H1 (cell line): ENCODE measurements around the gene CFAP100. TPM values are rescaled to one million over a fixed set of nuclear protein-coding genes. Genes with fewer than 3 reads are reported as not detected.

Experiments used
- BRCA1 ChIP-seq: IDR thresholded peaks from 2 replicates; pipeline ENCODE4 v1.6.1; 2012; ENCODE audit warnings: low read depth, low read length, improper control_type of control experiment
- CBX5 ChIP-seq: fragments of 300-800, 300-1000 bp; sonication (generic); IDR thresholded peaks from 2 replicates; pipeline ENCODE4 v1.7.1; 2016; ENCODE audit warnings: antibody characterized with exemption, low read length, low read depth
- SAP30 ChIP-seq: fragments of 300-600 bp; sonication (generic); IDR thresholded peaks from 2 replicates; pipeline ENCODE4 v1.7.1; 2012; ENCODE audit warnings: low read length, moderate library complexity, mild to moderate bottlenecking, inconsistent platforms; ENCODE audit not compliant: insufficient read depth, insufficient replicate concordance
- SIRT6 ChIP-seq: IDR thresholded peaks from one replicate; pipeline ENCODE4 v1.7.1; 2012; ENCODE audit warnings: low read length, inconsistent platforms
- SRF ChIP-seq: IDR thresholded peaks from 2 replicates; pipeline ENCODE4 v1.6.1; 2011; ENCODE audit warnings: mild to moderate bottlenecking, low read depth, low read length, moderate library complexity
- TAF7 ChIP-seq: optimal IDR thresholded peaks from 2 replicates; pipeline ENCODE3; 2011; ENCODE audit warnings: low read depth, mild to moderate bottlenecking, inconsistent platforms, low read length, moderate library complexity, borderline replicate concordance
- TBP ChIP-seq: IDR thresholded peaks from 2 replicates; pipeline ENCODE4 v1.6.1; 2011; ENCODE audit warnings: low read depth, low read length, improper control_type of control experiment
- YY1 ChIP-seq: IDR thresholded peaks from 2 replicates; pipeline ENCODE4 v1.6.1; 2011; ENCODE audit warnings: low read depth, mild to moderate bottlenecking, low read length
- polyA plus RNA-seq, 7 experiments: library from polyadenylated mRNA; depleted of rRNA in 3 of 7; stranded (reverse) in 5 of 7; unstranded in 2 of 7; fragments of >200 nt in 5 of 7; fragments of 200-250 nt in 2 of 7; gene quantifications; 1 replicate in 5 of 7; 2 replicates in 1 of 7; 4 replicates in 1 of 7; pipeline versions ENCODE4 v1.2.1 to v1.2.3, GENCODE V29; 2011 to 2013; ENCODE audit warnings: missing spikeins in 2 of 7, mixed read lengths in 2 of 7
- total RNA-seq: library from RNA; stranded (reverse); fragmentation: NEBNext Ultra II Directional; extraction: Animal tissue kit (Norgen Biotek cat#: 25700); gene quantifications from 2 replicates; pipeline ENCODE4 v1.2.1, GENCODE V29; 2021
- TF ChIP-seq, protein P1 (sequence below): IDR thresholded peaks from 2 replicates; pipeline ENCODE4 v1.6.1; 2011; ENCODE audit warnings: low read length, improper control_type of control experiment

CFAP100 gene
- total and polyA plus RNA-seq, 2 of the 8 experiments (the other 6 are each of a cell fraction or from before 2014, with no cell fraction given) = 0.17 TPM; not detected in 1

DNA sequence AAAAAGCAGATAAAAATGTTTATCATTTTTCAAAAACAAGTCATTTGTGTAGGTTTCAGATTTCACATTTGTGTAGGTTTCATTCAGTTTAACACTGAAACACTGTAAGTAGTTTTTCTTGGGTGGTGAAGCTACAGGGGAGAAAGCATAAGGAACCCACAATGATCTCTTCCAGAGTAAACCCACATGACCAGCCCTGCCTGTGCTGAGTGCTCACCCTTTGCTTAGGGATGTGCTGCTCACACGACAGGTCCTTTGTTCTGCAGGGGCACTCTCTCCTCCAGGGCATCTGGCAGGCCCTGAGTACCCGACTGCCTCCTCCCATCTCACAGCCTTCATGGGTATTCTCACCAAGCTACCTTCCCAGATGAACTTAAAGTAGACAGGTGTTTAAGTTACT is 52.1 kb downstream of the CFAP100 start (continued):
- TF ChIP-seq TAF7 = no peak
- no peak for TF ChIP-seq SAP30
- TF ChIP-seq CBX5 = no peak
- TF ChIP-seq BRCA1 = no peak
- TF ChIP-seq, protein P1, sequence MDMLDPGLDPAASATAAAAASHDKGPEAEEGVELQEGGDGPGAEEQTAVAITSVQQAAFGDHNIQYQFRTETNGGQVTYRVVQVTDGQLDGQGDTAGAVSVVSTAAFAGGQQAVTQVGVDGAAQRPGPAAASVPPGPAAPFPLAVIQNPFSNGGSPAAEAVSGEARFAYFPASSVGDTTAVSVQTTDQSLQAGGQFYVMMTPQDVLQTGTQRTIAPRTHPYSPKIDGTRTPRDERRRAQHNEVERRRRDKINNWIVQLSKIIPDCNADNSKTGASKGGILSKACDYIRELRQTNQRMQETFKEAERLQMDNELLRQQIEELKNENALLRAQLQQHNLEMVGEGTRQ = no peak
- TF ChIP-seq SRF = no peak
- no peak for TF ChIP-seq YY1
- TF ChIP-seq TBP = no peak
- TF ChIP-seq SIRT6 = no peak
